Measurements from ENCODE around the gene KCNMA1.

The KCNMA1 gene

DNA sequence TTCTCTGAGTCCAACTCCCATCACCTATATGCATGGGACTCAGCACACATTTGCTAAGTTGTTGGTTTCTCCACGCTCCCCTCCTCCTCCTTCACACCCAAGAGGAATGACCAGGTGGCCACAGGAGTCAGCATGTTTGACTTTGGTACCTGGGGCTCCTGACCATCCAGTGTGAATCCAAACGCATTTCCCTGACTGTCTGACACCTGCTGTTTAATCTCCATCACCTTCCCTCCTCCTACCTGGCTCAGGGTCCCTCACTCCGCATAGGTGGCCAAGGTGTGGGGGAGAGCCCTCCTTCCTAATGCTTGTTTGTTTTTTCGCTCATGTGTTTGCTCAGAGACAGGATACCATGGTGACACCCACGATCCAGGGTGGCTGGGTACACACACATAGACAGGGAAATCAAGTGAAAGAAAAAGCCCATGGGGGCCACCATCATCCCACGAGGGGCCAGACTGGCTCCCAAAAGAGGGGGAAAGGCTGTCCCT lies 194.9 kb downstream of the KCNMA1 start:
- DNase-seq: no peak

DNA sequence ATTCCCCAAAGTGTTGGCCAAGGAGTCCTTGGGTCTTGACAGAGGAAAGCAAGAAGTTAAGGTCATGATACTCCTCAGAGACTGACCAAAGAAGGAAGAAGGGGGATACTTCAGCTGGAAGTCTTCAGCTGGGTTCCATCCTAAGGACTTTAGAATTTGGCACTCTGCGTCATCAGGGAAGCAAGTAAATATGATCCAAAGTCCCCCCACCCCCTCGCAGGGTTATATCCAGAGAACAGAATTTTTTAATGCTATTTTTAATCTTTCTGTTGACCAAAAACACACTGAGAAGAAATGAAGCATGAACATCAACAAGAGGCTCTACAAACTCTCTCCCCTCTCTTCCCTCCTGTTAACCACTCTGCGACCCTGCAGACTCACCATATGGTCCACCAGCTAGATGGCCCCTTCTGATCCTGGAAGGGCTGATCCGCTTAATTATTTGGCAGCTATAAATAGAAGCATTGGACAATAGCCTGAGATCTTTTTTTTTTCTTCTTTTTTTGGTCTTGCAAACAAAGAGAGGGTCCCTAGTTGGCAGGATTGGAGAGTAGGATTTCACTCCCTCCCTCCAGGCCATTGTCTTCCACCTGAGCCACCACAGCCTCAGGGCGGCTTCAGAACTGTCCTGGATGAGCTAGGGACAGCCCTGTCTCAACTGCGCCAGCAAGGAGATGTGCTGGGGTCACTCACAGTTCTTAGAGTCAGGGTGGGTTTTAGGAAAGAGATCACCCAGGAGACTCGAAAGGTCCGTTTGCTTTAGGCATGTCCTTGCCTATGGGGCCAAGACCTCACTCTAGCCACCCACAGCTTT lies 196.0 kb downstream of the KCNMA1 start:
- DNase-seq: no peak

DNA sequence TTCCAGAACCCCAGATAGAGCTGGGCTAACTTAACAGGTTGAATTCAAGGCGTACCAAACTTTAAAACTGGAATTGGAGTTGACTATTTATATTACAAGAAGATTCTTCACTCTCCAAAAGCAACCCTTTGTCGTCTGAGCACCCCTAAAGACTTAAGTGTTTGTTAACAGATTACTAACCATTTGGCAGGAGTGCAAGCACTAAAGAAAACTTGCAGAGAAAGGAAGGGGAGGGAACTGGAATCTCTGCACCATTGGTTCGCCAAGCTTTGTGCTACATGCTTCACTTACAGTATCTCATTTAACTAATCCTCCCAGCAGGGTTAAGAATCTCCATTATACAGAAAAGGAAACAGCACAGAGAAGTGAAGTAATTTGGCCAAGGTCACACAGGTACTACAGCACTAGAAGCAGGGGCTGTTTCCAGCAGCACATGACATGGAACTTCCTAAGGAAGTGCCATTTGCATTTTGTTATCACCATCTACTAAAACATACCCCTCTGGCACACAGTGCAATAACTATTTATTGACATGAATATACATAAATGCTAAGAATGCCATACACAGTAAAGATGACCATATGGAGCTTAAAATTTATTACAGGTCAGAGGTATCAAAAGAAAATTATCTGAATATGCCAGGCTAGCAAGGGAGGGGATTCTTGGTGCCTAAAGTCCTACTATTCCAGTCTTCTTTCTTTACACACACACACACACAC lies 201.2 kb downstream of the KCNMA1 start:
- no peak for DNase-seq

DNA sequence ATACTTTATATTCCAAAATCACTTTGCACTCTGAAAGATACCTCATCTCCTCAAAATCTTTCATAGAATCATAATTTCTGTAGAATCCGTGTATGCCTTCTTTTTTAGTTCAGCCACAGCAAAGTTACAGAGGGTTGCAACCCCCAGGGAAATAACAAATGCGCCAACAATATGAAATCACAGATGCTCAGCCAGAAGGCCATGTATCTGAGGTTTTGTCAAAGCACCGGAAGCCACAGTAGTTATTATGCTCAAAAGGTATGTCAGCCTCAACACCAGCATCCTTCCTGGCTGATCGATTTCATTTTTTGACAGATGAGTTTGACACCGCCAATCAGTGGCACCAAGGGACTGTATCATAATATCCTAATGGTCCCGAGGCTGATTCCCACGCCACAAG lies 204.1 kb downstream of the KCNMA1 start:
- no peak for DNase-seq

DNA sequence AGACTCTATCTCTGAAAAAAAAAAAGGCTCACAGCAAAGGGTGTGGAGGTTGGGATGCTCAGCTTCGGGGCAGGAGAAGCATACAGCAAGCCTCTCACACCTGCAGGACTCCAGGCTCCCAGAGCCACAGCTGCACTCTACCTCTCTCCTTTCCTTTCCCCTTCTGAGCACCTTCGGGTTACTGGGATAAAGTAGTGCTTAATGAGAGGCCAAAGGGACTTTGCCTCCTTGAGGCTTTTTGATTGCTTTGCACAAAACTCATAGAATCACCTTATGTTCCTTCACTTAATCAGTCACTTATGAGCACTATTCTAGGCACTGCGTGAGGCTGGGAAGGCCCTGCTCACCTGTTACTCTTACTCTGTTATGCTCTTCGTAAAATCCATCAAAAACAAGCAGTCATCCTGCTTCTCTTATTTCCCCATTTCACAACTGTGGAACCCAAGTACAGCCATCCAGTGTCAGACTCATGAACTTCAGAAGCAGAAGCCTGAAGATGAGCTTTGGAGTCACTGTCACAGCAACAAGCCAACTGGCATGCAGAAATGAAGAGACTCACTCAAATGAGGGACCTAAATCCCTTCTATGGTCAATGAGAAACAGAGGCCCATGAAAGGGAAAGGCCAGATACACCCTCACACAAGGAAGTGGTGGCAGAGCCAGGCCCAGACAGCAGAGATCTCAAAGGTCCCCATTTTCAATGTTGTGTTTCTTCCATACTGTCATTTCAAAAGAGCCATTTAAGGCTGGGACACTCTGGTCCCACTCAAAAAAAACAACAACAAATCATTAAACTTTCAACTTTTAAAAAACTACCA lies 205.4 kb downstream of the KCNMA1 start:
- no peak for DNase-seq

DNA sequence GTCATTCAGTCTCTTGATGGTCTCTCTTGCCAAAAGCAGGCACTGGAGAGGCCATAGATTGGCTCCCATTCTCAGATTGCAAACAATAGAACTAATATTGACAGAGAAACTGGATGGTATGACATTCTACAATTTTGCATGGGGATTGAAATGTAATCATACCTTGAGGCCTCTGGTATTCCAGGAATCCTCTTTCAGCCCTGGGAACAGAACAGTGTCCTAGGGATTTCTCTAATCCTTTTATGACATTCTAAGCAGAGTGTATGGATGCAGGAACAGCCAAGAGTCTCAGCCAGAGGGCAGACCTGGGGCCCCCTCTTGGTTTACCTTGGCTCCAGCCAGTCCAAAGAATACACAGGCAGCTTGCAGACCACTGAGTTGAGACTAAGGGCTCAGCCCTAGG lies 206.4 kb downstream of the KCNMA1 start:
- DNase-seq: no peak

DNA sequence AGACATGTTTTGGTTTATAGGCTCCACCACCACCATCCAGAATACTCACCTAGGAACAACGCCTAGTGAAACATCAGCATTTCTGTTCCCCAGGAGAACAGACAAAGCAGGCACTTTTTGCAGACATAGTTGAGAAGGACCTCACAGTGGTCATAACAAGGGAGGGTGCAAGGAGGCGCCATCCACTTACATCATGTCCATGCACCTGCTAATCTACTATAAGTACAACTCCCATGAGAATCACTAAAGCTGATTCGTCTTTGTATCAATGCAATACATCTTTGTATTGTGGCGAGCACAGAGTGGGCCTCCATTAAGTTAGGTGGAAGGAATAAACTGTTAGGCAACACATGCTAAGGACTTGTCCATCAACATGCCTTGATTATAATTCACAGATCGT lies 207.1 kb downstream of the KCNMA1 start:
- no peak for DNase-seq

DNA sequence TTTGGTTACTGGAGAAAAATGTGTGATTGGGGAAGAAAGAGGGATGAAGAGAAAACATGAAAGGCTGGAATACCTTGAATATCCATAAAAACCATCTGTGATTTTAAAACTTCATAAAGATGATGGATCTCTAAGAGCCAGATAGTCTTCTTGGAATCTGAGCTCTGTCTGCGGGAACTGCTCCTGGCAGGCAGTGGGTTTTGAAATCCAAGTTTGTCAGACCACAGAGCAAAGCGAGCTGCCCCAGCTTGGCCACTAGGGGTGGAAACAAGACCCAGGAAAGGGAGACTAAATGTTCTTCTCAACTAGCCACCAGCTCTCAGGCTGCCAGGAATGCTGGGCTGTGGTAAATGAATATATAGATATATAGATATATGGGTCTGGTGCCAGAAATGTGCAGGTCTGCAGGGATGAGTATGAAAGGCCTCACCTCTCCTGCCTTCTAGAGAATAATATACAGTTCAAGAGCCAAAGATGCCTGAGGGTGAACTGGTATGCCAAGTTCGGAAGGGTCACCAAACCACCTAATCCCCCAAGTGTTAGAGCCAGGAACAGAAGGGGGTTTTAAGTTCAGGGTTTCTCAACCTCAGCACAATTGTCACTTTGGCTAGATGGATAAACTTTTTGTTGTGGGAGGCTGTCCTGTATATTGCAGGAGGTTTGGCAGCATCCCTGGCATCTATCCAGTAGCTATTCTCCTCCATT lies 208.8 kb downstream of the KCNMA1 start:
- DNase-seq: no peak

DNA sequence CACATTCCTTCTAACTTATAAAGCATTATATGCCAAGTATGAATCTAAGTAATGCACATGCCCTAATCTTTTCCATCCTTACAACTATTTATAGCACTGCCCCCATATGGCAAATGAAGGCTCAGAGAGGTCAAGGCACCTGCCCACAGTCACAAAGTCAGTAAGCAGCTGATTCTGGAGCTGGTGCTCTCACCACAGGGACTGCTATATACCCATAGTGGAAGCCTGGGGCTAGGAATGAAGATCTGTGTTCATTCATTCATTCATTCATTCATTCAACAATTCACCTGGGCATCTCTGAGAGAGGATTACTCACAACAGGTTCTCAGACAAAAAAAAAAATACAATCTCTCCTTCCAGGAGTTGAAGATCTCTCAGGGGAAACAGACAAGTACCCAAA lies 213.4 kb downstream of the KCNMA1 start:
- no peak for DNase-seq

DNA sequence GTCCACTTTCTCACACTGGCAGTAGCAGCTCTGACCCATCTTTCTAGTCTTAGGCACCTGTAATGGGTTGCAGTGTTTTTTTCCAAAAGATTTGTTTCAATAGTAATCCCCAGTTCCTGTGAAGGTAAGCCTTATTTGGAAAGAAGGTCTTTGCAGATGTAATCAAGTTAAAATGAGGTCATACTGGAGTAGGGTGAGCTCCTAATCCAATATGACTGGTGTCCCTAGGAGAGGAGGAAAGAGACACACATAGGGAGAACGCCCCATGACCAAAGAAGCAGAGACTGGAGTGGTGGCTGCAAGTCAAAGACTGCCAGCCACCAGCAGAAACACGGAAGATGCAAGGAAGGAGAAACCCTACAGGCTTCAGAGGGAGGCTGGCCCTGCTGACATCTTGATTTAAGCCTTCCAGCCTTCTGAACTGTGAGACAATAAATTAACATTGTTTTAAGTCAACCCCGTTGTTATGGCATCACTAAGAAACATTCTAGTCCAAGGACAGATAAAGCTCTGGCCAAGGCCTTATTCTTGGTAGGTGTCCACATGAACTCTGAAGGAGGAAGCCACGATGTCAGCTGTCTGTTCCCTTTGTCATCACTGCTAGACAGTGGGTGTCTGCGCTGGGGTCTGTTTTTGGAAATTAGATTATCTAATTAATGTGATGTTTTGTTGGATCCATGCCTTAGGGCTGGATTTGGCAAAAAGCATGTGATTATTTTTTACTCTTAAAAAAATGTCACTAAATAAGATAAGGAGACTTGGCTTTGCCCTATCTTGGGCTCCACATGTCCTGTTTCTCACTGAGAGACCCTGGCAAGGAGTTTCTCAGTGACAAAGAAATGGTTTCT lies 214.9 kb downstream of the KCNMA1 start:
- no peak for DNase-seq

DNA sequence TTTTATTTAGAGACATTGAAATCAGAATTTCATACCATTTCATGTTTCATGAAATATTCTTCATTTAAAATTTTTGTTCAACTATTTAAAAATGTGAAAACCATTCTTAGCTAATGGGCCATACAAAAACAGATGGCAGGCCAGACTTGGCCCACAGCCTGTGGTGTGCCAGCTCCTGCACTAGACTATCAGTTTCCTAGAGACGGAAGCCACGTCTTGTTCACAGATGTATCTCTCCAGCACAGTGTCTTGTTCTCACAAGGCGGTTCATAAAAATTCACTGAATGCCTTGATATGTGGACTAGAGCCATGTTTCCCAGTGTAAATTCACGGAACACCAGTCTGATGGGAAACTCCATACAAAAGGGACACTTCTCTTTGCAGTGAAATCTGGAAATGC lies 216.0 kb downstream of the KCNMA1 start:
- no peak for DNase-seq

DNA sequence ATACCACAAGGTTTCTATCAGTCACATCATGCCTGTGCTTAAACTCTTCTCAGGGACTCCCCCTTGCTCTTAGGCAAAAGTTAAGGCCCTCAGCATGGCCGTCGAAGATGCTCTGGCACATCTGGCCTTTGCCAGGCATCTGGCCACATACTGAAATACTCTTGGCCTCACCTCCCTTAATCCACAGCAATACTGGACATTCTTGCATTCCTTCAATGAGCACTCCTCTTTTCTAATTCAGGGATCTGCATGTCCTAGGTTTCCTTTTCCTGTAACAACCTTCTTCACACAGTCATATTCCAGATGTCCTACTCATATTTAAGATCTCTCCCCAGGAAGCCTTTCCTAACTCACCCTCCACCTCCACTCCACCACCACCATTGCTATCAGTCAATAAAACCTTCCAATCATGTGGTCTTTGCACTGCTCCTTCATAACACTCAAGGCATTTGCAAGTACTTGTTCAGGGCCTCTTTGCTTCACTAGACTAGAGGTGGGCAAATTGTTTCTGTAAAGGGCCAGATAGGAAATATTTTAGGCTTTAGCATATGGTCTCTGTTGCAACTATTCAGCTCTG lies 216.6 kb downstream of the KCNMA1 start:
- DNase-seq: no peak

DNA sequence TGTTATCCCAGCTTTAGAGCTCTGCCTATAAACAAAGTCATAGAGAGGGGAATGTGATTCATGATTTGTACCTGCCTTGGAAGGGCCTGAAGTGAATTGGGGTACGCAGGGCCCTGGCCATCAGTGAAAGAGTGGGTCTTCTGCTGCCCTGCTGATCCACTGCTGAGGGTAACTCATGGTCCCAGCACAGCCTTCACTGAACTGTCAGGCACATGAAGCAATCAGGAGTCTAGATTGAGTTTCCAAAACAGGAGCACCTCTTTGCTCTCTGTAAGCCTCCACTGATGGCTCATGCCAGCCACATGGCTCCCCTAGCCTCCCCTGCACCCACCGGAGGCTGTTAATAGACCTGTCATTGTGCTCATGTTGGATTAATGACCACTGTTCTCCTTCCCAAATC lies 217.6 kb downstream of the KCNMA1 start:
- DNase-seq: no peak

DNA sequence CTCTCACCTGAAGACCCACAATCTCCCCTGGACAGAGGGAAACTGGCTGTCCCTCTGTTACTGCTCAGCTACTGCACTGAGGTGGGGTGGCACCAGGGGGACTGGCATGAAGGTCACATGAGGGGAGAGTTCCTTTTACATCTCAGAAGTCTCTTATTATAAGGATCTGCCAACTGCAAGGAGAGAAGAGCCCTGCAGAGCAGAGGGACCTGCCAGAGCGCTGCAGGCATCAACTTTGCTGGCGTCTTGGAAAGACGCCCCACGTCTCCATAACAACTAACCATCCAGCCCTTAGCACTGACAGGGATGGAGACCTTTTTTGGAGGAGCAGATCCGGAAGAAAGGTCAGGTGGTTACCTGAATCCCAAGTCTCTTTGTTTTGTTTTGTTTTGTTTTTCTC lies 218.6 kb downstream of the KCNMA1 start:
- DNase-seq: no peak

DNA sequence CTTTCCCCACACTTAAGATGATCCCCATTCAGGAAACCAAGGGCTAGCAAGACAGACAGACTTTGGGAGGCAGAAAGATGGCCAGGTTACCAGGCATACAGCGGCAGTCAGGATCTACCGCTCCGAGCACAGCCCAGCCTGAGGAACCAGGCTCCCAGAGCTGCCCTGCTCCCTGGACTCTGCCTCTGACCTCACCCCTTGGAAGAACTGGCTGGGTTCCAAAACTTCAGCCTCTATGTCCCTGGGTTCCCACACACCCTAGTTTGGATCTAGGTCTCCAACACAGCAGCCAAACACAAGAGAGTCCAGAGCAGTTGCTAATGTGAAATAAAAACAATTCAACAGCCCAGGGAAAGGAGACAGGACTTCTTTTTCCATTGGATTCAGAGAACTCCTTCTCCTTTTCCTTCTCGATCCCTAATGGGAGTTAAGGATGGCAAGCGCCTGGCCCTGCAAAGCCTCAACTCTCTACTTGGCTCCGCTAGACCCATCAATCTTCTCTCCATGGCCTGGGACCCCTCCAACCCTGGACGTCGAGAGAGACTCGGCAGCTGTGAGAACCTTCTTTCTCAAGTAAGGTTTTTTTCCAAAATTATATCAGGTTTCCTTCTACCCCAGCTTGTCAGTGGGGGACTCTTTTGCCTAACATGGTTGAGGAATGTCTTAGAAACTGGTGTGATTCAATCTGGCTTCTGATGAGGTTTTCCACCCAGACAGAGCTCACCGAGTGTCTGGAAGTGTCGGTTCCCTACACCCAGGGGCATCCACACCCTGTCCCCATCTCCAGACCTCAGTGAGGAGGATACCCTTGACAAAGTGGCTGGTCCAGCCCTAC lies 219.6 kb downstream of the KCNMA1 start:
- no peak for DNase-seq

DNA sequence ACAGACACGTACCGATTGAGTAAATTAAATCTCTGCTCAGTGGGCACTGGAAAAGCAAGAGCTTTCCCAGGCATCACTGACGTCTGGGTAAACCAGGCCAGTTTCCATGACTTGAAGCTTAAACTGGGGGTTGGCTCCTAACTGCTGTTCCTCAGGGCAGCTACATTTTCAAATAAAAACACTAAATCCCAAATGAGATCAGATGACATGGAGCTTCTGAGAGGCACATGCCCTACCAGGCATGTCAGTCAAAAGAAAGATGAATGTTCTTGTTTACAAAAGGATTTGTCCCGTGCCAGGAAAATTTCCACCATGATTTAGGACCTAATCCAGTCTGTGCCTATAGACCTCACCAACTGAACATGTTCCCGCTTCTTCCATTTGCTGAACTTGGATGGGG lies 220.2 kb downstream of the KCNMA1 start:
- DNase-seq: no peak

DNA sequence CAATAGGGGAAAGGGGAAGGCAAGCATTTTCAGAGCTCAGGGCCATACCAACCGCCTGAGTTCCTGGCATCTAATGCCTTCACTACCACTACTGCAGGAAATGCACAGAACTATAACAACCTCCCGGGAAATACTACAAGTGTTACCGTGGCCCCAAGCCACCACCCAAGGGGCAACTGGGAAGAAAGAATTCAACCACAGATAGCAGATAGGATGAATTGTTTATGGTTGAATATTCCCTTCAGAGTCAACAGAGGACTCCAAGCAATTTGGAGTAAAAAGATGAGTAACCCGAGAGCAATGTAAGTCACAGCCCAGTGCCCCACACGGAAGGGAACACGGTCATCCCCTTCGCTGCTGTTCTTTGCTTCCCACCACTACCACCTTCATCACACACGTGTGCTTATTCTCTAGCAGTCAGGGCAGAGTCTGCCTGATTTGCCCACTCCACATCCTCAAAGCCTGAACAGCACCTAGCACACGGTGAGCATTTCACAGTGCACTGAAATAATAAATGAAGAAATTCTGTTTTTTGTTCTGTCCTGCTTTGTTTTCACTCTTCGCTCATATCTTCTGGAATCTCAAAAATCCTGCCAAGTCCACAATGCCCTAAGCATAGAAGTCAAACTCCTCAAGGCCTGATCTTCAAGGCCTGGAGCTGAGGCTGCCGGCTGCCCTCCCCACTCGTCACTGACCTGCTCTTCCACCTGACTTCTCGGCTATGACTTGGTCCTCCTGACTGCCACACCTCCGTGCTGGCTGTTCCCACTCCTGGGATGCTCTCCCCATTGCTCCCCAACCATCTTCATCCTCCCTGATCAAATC lies 221.1 kb downstream of the KCNMA1 start:
- no peak for DNase-seq

DNA sequence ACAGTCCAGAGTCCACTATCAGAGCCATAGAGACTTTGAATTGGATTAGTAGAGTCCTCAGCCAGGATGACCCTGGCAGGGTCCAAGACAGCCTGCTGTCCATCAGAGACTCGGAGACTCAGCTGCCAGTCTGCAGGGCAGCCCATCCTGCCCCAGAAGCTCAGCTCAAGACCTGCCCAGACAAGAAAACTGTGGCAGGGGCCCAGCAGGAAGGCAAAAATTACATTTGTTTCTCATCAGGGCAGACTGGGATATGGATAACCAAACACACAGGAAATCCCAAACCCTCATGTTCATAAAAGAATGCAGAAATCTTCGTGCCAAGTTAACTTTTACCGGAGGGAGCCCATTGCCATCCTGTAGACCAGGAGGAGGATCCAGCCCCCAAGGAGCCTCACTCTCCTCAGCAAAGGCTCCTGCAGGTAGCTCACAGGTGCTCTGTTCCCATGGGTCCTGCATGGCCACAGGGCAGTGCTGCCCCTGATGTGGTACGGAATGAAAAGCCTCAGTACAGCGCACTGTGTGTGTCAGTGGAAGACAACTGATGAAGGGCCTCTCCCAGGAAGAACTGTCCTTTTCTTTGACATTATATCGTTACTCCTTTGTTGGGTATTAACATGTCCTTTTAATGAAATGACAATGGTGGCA lies 222.2 kb downstream of the KCNMA1 start:
- no peak for DNase-seq

DNA sequence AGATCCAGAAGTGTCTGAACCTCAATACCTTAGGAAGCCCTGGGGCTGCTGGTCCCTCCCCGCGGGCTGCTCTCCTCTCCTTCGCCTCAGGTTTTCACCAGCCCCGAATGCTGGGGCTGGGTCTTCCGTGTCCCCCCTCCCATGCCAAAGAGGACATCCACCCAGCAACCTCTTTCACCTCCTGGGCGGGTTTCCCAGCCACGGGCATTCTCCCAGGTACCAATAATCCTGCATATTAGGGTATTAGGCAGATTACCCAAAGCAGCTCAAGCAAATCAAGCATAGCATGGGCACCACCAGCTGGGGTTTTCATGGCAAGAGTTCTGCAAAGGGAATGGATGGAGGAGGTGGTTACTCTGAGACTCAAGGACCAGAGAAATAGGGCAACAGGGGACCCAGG lies 224.4 kb downstream of the KCNMA1 start:
- DNase-seq: no peak

Measured in T-helper 2 cell (primary cell).